Omental fat pad (tissue), 4 donors: Measurements from ENCODE around the gene OSCP1. TPM values are rescaled to one million over a fixed set of nuclear protein-coding genes. Genes with fewer than 3 reads are reported as not detected.

Source experiments
- ATAC-seq: fragments of 150-250 bp; one replicate; pipeline ENCODE4 v1.9.1; 2016; ENCODE audit warnings: mild to moderate bottlenecking, moderate library complexity; ENCODE audit not compliant: low FRiP score
- DNase-seq: peaks from one replicate; pipeline ENCODE4 v3.0.0-alpha.2; 2019; ENCODE audit warnings: low spot score
- total RNA-seq, 4 donors: library from RNA; depleted of rRNA; stranded (reverse); fragments of >200 nt; gene quantifications; one replicate each; pipeline ENCODE4 v1.1.0, GENCODE V29; 2016
- TF ChIP-seq, protein P1 (sequence below), 3 donors: fragments of 450-650 bp; IDR thresholded peaks; one replicate each; pipeline ENCODE4 v1.5.1; 2016 to 2017; ENCODE audit warnings: antibody characterized with exemption in 3 of 3, mild to moderate bottlenecking in 3 of 3, moderate library complexity in 2 of 3

OSCP1 gene
- total RNA-seq, 4 donors from 2014 or later, result 5.0 to 7.2 (median 6.6) TPM

DNA sequence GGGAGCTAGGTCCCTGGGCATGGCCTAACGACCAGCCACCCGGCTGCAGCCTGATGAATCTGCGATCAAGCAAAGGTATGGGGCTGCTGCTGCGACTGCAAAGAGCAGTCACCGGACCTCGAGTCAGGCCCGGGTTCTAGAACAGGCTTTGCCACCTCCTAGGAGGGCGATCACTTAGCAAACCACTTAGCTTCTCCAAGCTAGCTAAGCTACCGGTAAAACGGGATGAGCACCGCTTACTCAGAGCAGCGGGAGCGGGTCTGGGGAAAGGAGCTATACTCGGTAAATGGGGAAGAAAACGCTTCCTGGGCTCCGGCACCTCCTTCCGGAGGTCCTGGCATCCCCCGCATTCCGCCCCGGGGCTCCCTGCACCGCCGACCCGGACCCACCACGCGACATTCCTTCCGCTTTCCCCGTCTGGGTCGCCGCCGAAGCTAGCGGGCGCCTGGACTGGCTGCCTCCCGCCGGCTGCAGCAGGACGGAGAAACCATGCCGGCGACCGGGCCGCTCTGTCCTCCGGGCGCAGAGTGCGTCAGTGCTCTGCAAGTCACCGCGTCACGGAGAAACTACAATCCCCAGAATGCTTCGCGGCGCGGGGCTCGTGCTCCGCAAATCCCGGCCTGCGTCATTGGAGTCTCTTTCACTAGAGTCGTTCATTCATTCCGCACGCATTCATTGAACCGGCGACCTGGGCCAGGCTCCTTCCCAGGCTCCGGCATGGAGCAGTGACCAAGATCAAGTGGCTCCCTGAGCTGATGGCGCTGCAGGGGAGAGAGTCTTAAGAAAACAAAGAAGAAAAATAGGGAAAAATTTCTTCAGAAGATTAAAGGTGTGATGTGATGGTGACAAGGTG is 52.6 kb downstream of the OSCP1 start, which contains the start of gene LSM10:
Gene LSM10 (minus strand): TSS at position 531 of the 853 bp plus-strand sequence. CDS start 3,779 bp downstream, outside the sequence.
- peak; percentile 94 for ATAC-seq
- peak; percentile 83 for DNase-seq
- TF ChIP-seq, protein P1, sequence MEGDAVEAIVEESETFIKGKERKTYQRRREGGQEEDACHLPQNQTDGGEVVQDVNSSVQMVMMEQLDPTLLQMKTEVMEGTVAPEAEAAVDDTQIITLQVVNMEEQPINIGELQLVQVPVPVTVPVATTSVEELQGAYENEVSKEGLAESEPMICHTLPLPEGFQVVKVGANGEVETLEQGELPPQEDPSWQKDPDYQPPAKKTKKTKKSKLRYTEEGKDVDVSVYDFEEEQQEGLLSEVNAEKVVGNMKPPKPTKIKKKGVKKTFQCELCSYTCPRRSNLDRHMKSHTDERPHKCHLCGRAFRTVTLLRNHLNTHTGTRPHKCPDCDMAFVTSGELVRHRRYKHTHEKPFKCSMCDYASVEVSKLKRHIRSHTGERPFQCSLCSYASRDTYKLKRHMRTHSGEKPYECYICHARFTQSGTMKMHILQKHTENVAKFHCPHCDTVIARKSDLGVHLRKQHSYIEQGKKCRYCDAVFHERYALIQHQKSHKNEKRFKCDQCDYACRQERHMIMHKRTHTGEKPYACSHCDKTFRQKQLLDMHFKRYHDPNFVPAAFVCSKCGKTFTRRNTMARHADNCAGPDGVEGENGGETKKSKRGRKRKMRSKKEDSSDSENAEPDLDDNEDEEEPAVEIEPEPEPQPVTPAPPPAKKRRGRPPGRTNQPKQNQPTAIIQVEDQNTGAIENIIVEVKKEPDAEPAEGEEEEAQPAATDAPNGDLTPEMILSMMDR (IDR thresholded peaks at IDR 0.05), result no peak

GRCh38 chr1:36397083-36397377 is 53.2 kb downstream of the OSCP1 start:
- ATAC-seq (peak; percentile 41), DNase-seq (no peak)
- TF ChIP-seq, protein P1 (IDR thresholded peaks at IDR 0.05), result no peak

- TF ChIP-seq, protein P1 (IDR thresholded peaks at IDR 0.05), result no peak
- DNase-seq (no peak), ATAC-seq (no peak)
These were observed 53.9 kb downstream of the OSCP1 start for GRCh38 chr1:36396359-36396758.

DNA sequence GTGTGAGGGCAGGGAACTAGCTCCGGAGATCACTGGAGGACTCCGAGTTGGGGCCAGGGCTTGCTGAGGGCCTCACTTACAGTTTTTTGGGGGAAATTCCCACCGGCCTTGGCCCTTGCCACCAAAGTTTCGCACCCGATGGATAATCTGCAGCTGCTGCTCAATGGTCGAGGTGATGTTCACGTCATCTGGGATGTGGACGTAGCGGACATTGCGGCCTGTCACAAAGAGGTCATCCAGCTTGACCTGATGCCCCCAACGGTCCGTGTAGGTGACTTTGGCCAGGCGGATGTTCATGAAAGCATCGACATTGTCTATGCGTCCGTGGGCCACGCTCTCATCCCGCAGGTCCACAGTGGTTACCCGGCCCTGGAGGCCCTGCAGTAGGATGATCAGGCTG is 56.6 kb downstream of the OSCP1 start:
- ATAC-seq, result no peak
- DNase-seq, result no peak
- TF ChIP-seq, protein P1 (IDR thresholded peaks at IDR 0.05), result no peak

GRCh38 chr1:36392836-36393235 is 57.4 kb downstream of the OSCP1 start:
- DNase-seq (no peak), ATAC-seq (no peak)
- TF ChIP-seq, protein P1 (IDR thresholded peaks at IDR 0.05), result no peak

DNA sequence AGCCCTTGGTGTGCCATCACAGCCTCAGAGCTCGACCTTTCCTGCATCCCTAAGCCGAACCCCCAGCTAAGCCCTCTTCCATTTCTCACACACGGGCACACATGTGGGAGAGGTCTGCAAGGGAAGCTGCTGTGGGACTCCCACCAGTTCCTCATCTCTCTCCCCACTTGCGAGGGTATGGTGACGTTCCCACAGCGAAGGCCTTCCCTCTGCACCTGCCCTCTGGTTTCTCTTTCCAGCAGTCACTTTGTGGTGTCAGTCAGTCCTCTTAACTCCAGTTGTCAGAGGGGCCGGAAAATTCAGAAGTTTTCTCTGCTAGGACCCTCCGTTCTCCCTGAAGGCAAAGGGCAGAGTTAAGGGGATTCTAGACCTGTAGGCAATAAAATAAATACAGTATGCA is 59.0 kb downstream of the OSCP1 start:
- ATAC-seq, result no peak
- TF ChIP-seq, protein P1 (IDR thresholded peaks at IDR 0.05), result no peak
- DNase-seq, result no peak

GRCh38 chr1:36390411-36390810 is 59.8 kb downstream of the OSCP1 start:
- TF ChIP-seq, protein P1 (IDR thresholded peaks at IDR 0.05), result no peak
- ATAC-seq, result no peak

More at GRCh38 chr1:36390411-36390810, 59.8 kb downstream of the OSCP1 start:
- no peak for DNase-seq
